DND-41 (cell line): ENCODE data around the gene WAS.

Experiments used
- EZH2 ChIP-seq: IDR thresholded peaks from 3 replicates; pipeline ENCODE4 v1.6.1; 2012; ENCODE audit warnings: borderline replicate concordance, low read depth, mild to moderate bottlenecking, moderate library complexity, low read length, inconsistent platforms; ENCODE audit not compliant: severe bottlenecking
- TF ChIP-seq, protein P1 (sequence below): IDR thresholded peaks from 2 replicates; pipeline ENCODE4 v1.5.1; 2012; ENCODE audit warnings: borderline replicate concordance, low read length, moderate library complexity, mild to moderate bottlenecking; ENCODE audit not compliant: poor library complexity, severe bottlenecking; ENCODE audit errors: extremely low read depth

DNA sequence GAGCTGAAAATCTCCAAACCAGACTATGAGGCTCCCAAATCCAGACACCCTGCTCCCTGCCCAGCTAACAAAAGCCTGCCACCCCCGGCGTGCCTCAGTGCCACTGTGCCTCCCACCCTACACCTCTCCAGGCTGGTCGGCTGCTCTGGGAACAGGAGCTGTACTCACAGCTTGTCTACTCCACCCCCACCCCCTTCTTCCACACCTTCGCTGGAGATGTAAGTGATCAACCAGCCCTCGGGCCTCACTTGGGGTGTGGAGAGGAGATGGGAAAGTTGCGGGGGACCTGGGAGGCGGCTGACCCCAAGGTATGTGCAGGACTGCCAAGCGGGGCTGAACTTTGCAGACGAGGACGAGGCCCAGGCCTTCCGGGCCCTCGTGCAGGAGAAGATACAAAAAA lies 1.8 kb downstream of the WAS start:
- TF ChIP-seq, protein P1, sequence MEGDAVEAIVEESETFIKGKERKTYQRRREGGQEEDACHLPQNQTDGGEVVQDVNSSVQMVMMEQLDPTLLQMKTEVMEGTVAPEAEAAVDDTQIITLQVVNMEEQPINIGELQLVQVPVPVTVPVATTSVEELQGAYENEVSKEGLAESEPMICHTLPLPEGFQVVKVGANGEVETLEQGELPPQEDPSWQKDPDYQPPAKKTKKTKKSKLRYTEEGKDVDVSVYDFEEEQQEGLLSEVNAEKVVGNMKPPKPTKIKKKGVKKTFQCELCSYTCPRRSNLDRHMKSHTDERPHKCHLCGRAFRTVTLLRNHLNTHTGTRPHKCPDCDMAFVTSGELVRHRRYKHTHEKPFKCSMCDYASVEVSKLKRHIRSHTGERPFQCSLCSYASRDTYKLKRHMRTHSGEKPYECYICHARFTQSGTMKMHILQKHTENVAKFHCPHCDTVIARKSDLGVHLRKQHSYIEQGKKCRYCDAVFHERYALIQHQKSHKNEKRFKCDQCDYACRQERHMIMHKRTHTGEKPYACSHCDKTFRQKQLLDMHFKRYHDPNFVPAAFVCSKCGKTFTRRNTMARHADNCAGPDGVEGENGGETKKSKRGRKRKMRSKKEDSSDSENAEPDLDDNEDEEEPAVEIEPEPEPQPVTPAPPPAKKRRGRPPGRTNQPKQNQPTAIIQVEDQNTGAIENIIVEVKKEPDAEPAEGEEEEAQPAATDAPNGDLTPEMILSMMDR = no peak
- no peak for TF ChIP-seq EZH2
